ENCODE data around the gene ZNF718. TPM values are rescaled to one million over a fixed set of nuclear protein-coding genes. Genes with fewer than 3 reads are reported as not detected.

The ZNF718 gene
- total RNA-seq, 1 donor from 2014 or later = 10.5 TPM

DNA sequence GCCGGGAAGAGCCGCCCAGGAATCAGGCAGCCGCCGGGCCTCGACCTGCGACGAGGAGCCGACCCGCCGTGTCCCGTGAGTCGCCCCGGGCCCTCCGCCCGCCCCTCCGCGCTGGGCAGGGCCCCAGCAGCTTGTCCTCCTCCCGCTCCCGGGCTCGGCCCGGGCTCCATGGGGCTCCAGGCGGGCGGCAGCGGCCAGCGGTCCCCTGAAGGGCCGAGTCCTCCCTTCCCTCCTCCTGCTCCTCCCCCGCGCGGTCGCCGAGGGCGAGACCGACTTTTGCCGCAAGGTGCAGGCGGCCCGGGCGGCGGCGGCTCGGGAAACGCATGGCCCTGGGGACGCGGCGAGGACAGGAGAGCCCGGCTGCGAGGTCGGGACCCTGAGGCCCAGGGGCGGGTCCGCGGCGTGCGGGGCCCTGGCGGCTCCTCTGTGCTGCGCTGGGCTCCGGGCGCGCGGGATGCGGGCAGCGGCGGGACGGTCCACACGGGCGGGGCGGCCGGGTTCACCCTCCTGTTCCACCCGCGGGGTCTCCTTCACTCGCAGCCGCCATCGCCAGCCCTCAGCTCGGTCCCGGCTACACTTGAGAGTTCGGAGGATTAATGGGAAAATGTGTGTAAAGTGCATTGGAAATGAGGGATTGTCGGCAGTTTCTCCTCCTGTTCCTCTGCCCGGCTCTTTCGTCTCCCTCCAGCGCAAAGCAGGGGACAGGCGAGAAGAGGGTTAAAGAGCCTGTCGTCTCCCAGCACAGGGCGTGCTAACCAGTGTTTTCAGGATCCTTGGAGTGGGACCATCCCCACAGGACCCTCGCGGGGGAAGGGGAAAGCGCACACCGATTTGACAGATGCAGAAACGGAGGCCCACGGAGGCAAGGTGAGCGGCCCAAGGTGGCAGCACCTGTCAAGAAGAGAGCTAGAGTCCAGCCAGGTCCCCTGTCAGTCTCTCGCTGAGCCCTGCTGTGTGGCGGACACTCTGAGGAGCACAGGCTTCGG lies 16.6 kb upstream of the ZNF718 start:
- Mint-ChIP-seq H3K36me3 (peaks cover 5% of the 10 kb centered on the region), H3K27me3 (peaks cover 3% of the 10 kb centered on the region), H3K4me1 (ENCODE audit: unreplicated experiment) (no peaks in the 10 kb centered on the region), H3K9me3 (peaks cover 15% of the 10 kb centered on the region), H3K27ac (no peak overlapping the region), H3K4me3 (no peak overlapping the region)
- TF ChIP-seq, protein P1, sequence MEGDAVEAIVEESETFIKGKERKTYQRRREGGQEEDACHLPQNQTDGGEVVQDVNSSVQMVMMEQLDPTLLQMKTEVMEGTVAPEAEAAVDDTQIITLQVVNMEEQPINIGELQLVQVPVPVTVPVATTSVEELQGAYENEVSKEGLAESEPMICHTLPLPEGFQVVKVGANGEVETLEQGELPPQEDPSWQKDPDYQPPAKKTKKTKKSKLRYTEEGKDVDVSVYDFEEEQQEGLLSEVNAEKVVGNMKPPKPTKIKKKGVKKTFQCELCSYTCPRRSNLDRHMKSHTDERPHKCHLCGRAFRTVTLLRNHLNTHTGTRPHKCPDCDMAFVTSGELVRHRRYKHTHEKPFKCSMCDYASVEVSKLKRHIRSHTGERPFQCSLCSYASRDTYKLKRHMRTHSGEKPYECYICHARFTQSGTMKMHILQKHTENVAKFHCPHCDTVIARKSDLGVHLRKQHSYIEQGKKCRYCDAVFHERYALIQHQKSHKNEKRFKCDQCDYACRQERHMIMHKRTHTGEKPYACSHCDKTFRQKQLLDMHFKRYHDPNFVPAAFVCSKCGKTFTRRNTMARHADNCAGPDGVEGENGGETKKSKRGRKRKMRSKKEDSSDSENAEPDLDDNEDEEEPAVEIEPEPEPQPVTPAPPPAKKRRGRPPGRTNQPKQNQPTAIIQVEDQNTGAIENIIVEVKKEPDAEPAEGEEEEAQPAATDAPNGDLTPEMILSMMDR (conservative IDR thresholded peaks at IDR 0.05) = no peak
- no peak for DNase-seq (ENCODE audit: extremely low spot score, unreplicated experiment)

DNA sequence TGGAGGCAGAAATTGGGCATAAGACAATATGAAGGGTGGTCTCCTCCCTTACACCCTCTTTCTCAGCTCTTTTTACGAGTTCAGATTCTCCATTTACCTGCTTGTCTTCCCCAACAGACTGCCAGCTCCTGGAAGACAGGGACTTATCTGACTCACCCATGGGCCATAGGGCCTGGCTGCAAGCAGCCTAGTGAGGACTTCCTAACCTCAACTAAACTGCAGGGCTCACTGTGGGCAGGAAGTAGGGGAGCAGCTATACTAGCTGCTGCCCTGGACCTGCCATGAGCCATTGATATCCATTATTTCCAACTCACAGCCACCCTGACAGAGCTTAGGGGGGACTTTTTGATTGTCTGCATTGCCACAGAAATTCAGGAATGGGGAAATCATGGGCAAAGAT lies 11.5 kb upstream of the ZNF718 start:
- Mint-ChIP-seq H3K4me1 (ENCODE audit: unreplicated experiment) (no peaks in the 10 kb centered on the region), H3K9me3 (peaks cover 21% of the 10 kb centered on the region)
- no peak for DNase-seq (ENCODE audit: extremely low spot score, unreplicated experiment)

DNA sequence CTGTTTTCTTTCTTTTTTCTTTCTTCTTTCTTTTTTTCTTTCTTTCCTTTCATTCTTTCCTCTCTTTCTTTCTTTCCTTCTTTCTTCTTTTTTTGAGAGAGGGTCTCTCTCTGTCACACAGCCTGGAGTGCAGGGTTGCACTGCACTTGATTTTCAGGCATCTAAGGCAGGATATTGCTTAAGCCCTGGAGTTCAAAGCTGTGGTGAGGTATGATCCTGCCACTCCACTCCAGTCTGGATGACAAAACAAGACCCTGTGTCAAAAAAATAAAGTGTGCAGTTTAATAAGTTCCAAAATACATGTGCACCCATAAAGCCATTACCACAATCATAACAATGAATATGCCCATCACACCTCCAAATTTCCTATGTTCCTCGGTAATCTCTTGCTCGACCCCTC lies 10.6 kb upstream of the ZNF718 start:
- H3K27ac Mint-ChIP-seq = no peak overlapping the region
- TF ChIP-seq, protein P1 (conservative IDR thresholded peaks at IDR 0.05) = no peak
- no peak overlapping the region for H3K4me3 Mint-ChIP-seq
- no peak for DNase-seq (ENCODE audit: extremely low spot score, unreplicated experiment)
- H3K36me3 Mint-ChIP-seq = peaks cover 5% of the 10 kb centered on the region
- H3K9me3 Mint-ChIP-seq = peaks cover 21% of the 10 kb centered on the region
- H3K27me3 Mint-ChIP-seq = peaks cover 3% of the 10 kb centered on the region
- no peaks in the 10 kb centered on the region for H3K4me1 Mint-ChIP-seq (ENCODE audit: unreplicated experiment)

More for the DNA sequence above, 11.5 kb upstream of the ZNF718 start:
- no peak overlapping the region for H3K4me3 Mint-ChIP-seq
- H3K36me3 Mint-ChIP-seq = peaks cover 5% of the 10 kb centered on the region
- TF ChIP-seq, protein P1 (conservative IDR thresholded peaks at IDR 0.05) = no peak
- peaks cover 3% of the 10 kb centered on the region for H3K27me3 Mint-ChIP-seq
- H3K27ac Mint-ChIP-seq = no peak overlapping the region

DNA sequence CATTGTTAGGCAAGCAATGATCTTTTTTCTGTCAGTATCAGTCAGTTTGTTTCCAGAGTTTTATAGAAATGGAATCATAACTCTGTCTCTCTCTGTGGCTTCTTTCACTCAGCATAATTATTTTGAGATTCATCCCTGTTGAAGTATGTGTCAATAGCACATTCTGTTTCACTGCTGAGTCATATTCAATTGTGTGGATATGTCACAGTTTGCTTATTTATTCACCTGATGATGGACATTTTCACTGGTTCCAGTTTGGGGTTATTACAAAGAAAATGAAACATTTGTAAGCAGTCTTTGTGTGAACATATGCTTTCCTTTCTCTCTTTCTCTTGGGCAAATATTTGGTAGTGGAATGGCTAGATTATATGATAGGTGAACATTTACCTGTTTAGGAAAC lies 10.2 kb upstream of the ZNF718 start:
- H3K4me3 Mint-ChIP-seq = no peak overlapping the region
- no peak for DNase-seq (ENCODE audit: extremely low spot score, unreplicated experiment)
- no peak overlapping the region for H3K27ac Mint-ChIP-seq
- H3K27me3 Mint-ChIP-seq = peaks cover 3% of the 10 kb centered on the region
- peaks cover 18% of the 10 kb centered on the region for H3K9me3 Mint-ChIP-seq
- H3K4me1 Mint-ChIP-seq (ENCODE audit: unreplicated experiment) = no peaks in the 10 kb centered on the region
- H3K36me3 Mint-ChIP-seq = peaks cover 3% of the 10 kb centered on the region
- TF ChIP-seq, protein P1 (conservative IDR thresholded peaks at IDR 0.05) = no peak

DNA sequence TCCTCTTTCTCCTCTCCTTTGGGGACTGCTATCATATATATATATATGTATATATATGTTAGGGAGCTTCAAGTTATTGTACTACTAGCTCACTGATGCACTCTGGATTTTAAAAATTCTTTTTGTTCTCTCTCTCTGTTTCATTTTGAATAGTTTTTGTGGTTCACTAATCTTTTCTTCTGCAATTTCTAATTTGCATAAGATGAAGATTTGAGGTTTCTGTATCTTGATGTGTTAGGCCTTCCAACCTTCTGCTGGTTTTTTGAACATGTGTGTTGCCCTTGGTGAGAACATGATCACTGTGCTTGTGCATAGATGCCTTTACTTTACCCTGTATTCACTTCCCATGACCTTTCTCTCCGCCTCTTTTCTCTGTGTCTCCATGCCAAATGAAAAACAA lies 7.8 kb upstream of the ZNF718 start:
- Mint-ChIP-seq H3K9me3 (peaks cover 9% of the 10 kb centered on the region), H3K27me3 (peaks cover 4% of the 10 kb centered on the region)

More for the DNA sequence above, 7.8 kb upstream of the ZNF718 start:
- H3K4me3 Mint-ChIP-seq = no peak overlapping the region
- no peak for DNase-seq (ENCODE audit: extremely low spot score, unreplicated experiment)
- H3K27ac Mint-ChIP-seq = no peak overlapping the region
- H3K4me1 Mint-ChIP-seq (ENCODE audit: unreplicated experiment) = no peaks in the 10 kb centered on the region
- no peaks in the 10 kb centered on the region for H3K36me3 Mint-ChIP-seq
- TF ChIP-seq, protein P1 (conservative IDR thresholded peaks at IDR 0.05) = no peak

Data from type B pancreatic cell (in vitro differentiated cells).